Esophagus squamous epithelium (tissue), 5 donors: ENCODE results near the gene PRR18. TPM values are rescaled to one million over a fixed set of nuclear protein-coding genes. Genes with fewer than 3 reads are reported as not detected.
A peak's percentile ranks its signal among the peaks of the same experiment; 100 is the strongest.

Source experiments
- DNase-seq: peaks from one replicate; lab custom pipeline; 2025; lab: John Stamatoyannopoulos, UW
- H3K27ac ChIP-seq, 4 donors: fragments of 200-600 bp; sonication (generic); one replicate each; pipeline ENCODE4 v1.5.1; 2016 to 2019; ENCODE audit warnings: mild to moderate bottlenecking in 1 of 4
- H3K27me3 ChIP-seq, 4 donors: fragments of 200-600 bp; sonication (generic); 1 replicate in 3 of 4; 2 replicates in 1 of 4; pipeline versions ENCODE4 v1.5.1 to v1.6.0; 2017 to 2021; ENCODE audit warnings: antibody characterized with exemption in 1 of 4
- H3K36me3 ChIP-seq, 3 donors: fragments of 200-600 bp; sonication (generic); one replicate each; pipeline ENCODE4 v1.5.1; 2016 to 2019
- H3K4me1 ChIP-seq, 3 donors: fragments of 200-600 bp; sonication (generic); one replicate each; pipeline ENCODE4 v1.5.1; 2017 to 2019
- H3K4me3 ChIP-seq, 4 donors: fragments of 200-600 bp; sonication (generic); 1 replicate in 3 of 4; 2 replicates in 1 of 4; pipeline ENCODE4 v1.5.1; 2016 to 2019; ENCODE audit warnings: mild to moderate bottlenecking in 2 of 4, moderate library complexity in 1 of 4
- H3K9me3 ChIP-seq, 3 donors: fragments of 200-600 bp; sonication (generic); one replicate each; pipeline ENCODE4 v1.5.1; 2016 to 2019
- POLR2A ChIP-seq, 4 donors: fragments of 450-650 bp; IDR thresholded peaks; one replicate each; pipeline ENCODE4 v1.6.1; 2017; ENCODE audit warnings: antibody characterized with exemption in 4 of 4, mild to moderate bottlenecking in 4 of 4, moderate library complexity in 3 of 4
- WGBS, 2 donors: methylation state at CpG; one replicate each; pipeline ENCODE4 v1.1.5; 2018; 5-methylcytosine and 5-hydroxymethylcytosine counted together
- intact Hi-C: fragments of 100-400 bp; cut with DNase I; formaldehyde crosslinking; loops from one replicate; pipeline ENCODE4 v1.15.0; 2022
- total RNA-seq, 4 donors: library from RNA; depleted of rRNA; stranded (reverse); fragments of >200 nt; gene quantifications; one replicate each; pipeline ENCODE4 v1.1.0, GENCODE V29; 2016
- TF ChIP-seq, protein P1 (sequence below), 6 experiments: fragments of 450-650 bp in 4 of 6; fragments of 200-600 bp in 2 of 6; sonication (generic) in 2 of 6; IDR thresholded peaks; one replicate each; pipeline ENCODE4 v1.5.1; 2016 to 2019; ENCODE audit warnings: antibody characterized with exemption in 6 of 6, mild to moderate bottlenecking in 4 of 6, moderate library complexity in 4 of 6
- donor health status: DM: yes; HTN: yes; CAD: no.

The PRR18 gene, protein sequence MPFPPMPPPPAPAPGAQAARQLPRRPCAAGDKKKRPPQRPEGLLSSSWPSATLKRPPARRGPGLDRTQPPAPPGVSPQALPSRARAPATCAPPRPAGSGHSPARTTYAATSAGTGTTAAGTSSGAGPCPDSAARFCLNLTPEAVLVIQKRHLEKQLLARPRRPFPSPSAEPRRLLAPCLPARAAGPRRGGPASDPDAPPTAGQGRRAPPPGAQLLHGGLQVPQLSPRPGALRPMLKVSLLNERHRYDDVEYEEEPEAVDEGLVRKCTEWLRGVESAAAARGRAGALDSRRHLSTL
- total RNA-seq = not detected

DNA sequence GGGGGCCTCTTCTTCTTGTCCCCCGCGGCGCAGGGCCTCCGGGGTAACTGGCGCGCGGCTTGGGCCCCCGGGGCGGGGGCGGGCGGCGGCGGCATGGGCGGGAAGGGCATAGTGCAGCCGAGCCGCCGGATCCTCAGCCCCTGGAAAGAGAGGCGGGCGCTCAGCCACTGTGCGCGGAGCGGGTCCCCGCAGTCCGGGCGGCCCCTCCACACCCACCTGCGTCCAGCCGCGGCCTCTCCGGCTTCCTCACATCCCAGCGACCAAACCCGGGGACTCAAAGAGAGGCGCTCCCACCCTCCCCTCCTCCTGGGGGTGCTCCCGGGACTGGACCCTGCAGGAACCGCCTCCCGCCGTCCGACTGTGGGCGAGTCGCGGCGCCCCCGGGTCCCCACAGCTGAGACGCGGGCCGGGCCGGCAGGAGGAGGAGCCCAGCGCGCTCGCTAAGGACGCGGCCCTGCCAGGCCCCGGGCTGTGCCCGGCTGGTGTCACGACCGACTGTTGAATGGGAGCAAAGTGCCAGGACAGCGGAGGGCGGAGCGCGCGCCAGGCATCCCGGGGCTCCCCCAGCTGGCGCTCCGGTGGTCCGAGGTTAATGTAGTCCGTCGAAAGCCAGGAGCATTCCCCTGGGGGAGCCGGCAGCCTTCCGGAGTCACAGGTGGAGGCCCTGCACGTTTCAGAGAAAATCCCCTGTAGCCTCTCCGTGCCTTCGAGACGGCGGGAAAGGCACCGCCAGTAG is at the start of gene PRR18:
Gene PRR18, minus strand, starts transcription at position 360 of the 736 bp plus-strand sequence. Its CDS starts 250 bp downstream, at position 110.
- TF ChIP-seq, protein P1, sequence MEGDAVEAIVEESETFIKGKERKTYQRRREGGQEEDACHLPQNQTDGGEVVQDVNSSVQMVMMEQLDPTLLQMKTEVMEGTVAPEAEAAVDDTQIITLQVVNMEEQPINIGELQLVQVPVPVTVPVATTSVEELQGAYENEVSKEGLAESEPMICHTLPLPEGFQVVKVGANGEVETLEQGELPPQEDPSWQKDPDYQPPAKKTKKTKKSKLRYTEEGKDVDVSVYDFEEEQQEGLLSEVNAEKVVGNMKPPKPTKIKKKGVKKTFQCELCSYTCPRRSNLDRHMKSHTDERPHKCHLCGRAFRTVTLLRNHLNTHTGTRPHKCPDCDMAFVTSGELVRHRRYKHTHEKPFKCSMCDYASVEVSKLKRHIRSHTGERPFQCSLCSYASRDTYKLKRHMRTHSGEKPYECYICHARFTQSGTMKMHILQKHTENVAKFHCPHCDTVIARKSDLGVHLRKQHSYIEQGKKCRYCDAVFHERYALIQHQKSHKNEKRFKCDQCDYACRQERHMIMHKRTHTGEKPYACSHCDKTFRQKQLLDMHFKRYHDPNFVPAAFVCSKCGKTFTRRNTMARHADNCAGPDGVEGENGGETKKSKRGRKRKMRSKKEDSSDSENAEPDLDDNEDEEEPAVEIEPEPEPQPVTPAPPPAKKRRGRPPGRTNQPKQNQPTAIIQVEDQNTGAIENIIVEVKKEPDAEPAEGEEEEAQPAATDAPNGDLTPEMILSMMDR (IDR thresholded peaks at IDR 0.05) = no peak
- no peak for TF ChIP-seq POLR2A (IDR thresholded peaks at IDR 0.05)

DNA sequence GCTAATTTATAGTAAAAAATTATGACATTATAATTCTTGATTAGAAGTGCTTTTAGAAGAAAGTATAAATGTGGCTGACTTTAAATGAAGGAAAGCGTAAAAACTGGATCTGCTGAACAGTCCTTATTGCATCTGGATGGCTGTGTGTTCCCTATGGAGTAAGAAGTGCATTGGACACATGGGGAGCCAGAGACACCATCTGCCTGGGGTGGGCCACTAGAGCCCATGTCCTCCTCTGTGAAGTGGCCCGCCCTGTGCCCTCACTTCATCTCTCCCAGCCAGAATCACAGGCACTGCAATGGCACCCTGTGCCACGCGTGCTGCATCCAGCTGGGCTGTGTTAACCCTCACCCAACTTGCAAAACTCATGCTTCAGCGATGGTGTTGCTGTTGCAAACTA is 47.4 kb upstream of the PRR18 start:
- 62 to 66% methylated on average over 5 of the region's 5 CpGs for WGBS, 2 donors

More for the DNA sequence above, at the start of gene PRR18:
- Histone ChIP-seq H3K9me3 (no peaks in the 10 kb centered on the region), H3K4me1 (peaks cover 8 to 22% (median 14%) of the 10 kb centered on the region in 3 donors), H3K27ac (no peak within 1 kb of the TSS), H3K4me3 (peak within 1 kb of the TSS; percentile 23 to 65 (median 45)), H3K36me3 (no peaks in the 10 kb centered on the region), H3K27me3 (peaks cover 0 to 71% (median 17%) of the 10 kb centered on the region in 4 donors)
- intact Hi-C loops = no loop called here
- DNase-seq = no peak
- 0 to 7% methylated on average over 2 to 5 of the region's 74 CpGs for WGBS, 2 donors

GRCh38 chr6:166354965-166355364 is 46.8 kb upstream of the PRR18 start:
- no peak for TF ChIP-seq POLR2A (IDR thresholded peaks at IDR 0.05)
- TF ChIP-seq, protein P1 (IDR thresholded peaks at IDR 0.05) = no peak
- DNase-seq = no peak

More for the DNA sequence above, 47.4 kb upstream of the PRR18 start:
- Histone ChIP-seq H3K36me3 (no peaks in the 10 kb centered on the region), H3K4me3 (no peak overlapping the region), H3K4me1 (peaks cover 0 to 6% (median 0%) of the 10 kb centered on the region in 3 donors), H3K9me3 (no peaks in the 10 kb centered on the region), H3K27me3 (peaks cover 0 to 19% (median 0%) of the 10 kb centered on the region in 4 donors), H3K27ac (no peak overlapping the region)
- intact Hi-C loops = no loop called here
- no peak for DNase-seq
- no peak for TF ChIP-seq POLR2A (IDR thresholded peaks at IDR 0.05)

GRCh38 chr6:166354143-166354542 is 46.0 kb upstream of the PRR18 start:
- H3K27me3 ChIP-seq = peaks cover 0 to 19% (median 0%) of the 10 kb centered on the region in 4 donors
- H3K36me3 ChIP-seq = no peaks in the 10 kb centered on the region
- intact Hi-C loops = no loop called here
- 79 to 97% methylated on average over 3 to 4 of the region's 4 CpGs for WGBS, 2 donors
- no peak for TF ChIP-seq POLR2A (IDR thresholded peaks at IDR 0.05)
- TF ChIP-seq, protein P1 (IDR thresholded peaks at IDR 0.05) = no peak
- no peak overlapping the region for H3K27ac ChIP-seq
- no peaks in the 10 kb centered on the region for H3K9me3 ChIP-seq
- no peak overlapping the region for H3K4me3 ChIP-seq
- peaks cover 0 to 6% (median 0%) of the 10 kb centered on the region in 3 donors for H3K4me1 ChIP-seq
- no peak for DNase-seq

More at GRCh38 chr6:166354965-166355364, 46.8 kb upstream of the PRR18 start:
- Histone ChIP-seq H3K27me3 (peaks cover 0 to 19% (median 0%) of the 10 kb centered on the region in 4 donors), H3K4me3 (no peak overlapping the region), H3K36me3 (no peaks in the 10 kb centered on the region), H3K4me1 (peaks cover 0 to 6% (median 0%) of the 10 kb centered on the region in 3 donors), H3K9me3 (no peaks in the 10 kb centered on the region), H3K27ac (no peak overlapping the region)
- WGBS, 2 donors = 97 to 100% methylated on average over 4 of the region's 4 CpGs
- intact Hi-C loops = no loop called here

- H3K9me3 ChIP-seq = no peaks in the 10 kb centered on the region
- no peak overlapping the region for H3K4me3 ChIP-seq
- no peak for DNase-seq
- WGBS, 2 donors = 67 to 74% methylated on average over 1 of the region's 1 CpG
- H3K27me3 ChIP-seq = peaks cover 0 to 19% (median 0%) of the 10 kb centered on the region in 4 donors
- peaks cover 0 to 6% (median 0%) of the 10 kb centered on the region in 3 donors for H3K4me1 ChIP-seq
- no peaks in the 10 kb centered on the region for H3K36me3 ChIP-seq
- H3K27ac ChIP-seq = no peak overlapping the region
- TF ChIP-seq, protein P1 (IDR thresholded peaks at IDR 0.05) = no peak
- TF ChIP-seq POLR2A (IDR thresholded peaks at IDR 0.05) = no peak
- intact Hi-C loops = no loop called here
These were observed 45.3 kb upstream of the PRR18 start for GRCh38 chr6:166353507-166353906.
